HG02981 (cell line): ENCODE data around the gene ACTL6B.
A peak's percentile ranks its signal among the peaks of the same experiment; 100 is the strongest.
"Not testable (repeated sequence)": the region's sequence is repeated elsewhere in the genome, so short reads cannot be mapped to it uniquely, and the experiment has no call there.

Source experiments
- ATAC-seq: cut with Tn5 transposase; IDR thresholded peaks from one replicate; pipeline ENCODE4 v1.9.1; 2021; ENCODE audit warnings: mild to moderate bottlenecking, moderate library complexity; ENCODE audit not compliant: unreplicated experiment

Gene ACTL6B

DNA sequence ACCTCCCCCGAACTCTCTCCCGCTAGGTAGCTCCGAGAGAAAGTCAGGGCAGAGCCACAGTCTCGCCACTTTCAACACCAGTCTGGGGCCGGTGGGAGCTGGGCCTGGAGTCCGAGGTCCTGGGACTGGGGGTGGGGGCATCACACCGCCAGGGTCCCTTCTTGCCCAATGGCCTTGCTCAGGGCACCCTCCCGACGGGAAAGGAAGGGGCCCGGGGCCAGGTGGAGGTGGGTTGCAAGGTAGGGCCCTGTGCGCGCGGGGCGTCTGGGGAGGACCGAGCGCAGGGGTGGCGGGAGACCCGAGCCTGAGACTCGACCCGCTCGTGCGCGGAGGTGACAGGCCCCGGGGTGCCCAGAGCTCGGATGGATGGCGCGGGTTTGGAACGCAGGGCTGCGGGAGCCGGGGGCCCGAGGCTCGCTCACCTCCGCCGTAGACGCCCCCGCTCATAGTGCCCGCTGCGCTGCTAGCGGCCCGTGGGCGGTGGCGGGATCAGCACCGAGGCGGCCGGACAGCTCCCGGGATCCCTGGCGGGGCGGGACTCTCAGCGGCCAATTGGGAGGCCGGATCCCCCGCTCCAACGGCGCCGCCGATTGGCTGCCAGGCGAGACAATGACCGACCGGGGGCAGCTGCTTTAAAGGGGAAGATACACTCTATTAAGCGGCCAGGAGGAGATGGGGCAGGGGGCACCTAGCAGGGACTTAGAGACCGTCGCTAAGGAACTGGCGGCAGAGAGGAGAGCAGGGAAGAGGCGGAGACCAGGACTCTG is at the start of gene ACTL6B:
TSS of gene ACTL6B (minus strand) at position 541 of the 767 bp plus-strand sequence. CDS start at position 447, 94 bp downstream.
- ATAC-seq: no peak

DNA sequence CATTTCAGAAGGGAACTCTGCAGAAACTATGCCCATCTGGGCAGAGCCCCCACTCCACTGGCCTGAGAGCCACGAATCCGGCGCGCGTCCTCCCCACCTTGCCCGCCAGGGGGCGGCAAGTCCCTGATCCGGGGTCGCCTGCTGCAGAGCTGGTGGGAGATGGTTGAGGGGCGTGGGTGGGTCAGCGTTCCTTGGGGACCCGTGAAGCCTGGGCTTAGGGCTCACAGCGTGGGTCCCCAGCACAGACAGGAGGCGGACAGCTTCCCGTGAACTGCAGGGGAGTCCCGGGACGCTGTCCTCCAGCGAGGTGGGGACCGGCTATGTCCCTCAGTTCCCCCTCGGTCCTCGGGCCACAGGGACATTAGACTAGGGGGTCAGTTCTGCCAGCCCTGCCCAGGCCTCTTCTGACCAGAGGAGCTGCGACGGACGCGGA is 49.1 kb upstream of the ACTL6B start:
- peak; percentile 55 for ATAC-seq

DNA sequence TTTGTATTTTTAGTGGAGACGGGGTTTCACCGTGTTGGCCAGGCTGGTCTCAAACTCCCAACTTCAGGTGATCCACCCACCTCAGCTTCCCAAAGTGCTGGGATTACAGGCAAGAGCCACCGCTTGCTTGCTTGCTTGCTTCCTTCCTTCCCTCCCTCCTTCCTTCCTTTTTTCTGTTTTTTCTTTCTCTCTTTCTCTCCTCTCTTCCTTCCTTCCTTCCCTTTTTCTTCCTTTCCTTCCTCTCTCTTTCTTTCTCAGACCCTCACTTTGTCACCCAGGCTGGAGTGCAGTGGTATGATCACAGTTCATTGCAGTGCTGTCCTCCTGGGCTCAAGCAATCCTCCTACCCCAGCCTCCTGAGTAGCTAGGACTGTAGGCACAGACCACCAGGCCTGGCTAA is 44.8 kb upstream of the ACTL6B start:
- not testable (repeated sequence) for ATAC-seq

DNA sequence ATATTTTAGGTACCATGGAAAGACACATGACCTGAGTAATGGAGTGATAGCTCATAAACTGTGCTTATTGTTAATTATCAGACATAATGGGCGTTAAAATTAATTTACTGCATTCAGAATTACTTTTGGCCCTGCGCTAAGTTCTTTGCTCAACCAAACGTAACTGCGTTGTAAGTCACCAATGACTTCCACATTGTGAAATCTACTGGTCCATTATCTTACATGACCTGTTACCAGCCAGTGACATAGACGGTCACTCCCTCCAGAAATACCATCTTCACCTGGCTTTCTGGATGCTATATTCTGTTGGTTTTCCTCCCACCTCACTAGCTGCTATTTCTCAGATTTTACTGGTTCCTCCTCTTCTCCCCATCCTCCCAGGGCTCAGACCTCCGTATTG is 42.8 kb upstream of the ACTL6B start:
- no peak for ATAC-seq

DNA sequence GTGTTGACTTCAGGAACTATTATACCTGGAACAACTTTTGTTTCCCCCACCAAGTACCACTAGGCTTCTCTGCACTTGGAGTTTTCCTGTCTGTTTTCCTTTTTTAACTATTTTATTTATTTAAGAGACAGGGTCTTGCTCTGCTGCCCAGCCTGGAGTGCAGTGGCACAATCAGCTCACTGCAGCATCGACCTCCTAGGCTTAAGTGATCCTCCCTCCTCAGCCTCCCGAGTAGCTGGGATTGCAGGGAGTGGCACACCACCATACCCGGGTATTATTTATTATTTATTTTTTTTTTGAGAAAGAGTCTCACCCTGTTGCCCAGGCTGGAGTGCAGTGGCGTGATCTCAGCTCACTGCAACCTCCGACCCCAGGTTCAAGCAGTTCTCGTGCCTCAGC is 39.9 kb upstream of the ACTL6B start:
- ATAC-seq: no peak

DNA sequence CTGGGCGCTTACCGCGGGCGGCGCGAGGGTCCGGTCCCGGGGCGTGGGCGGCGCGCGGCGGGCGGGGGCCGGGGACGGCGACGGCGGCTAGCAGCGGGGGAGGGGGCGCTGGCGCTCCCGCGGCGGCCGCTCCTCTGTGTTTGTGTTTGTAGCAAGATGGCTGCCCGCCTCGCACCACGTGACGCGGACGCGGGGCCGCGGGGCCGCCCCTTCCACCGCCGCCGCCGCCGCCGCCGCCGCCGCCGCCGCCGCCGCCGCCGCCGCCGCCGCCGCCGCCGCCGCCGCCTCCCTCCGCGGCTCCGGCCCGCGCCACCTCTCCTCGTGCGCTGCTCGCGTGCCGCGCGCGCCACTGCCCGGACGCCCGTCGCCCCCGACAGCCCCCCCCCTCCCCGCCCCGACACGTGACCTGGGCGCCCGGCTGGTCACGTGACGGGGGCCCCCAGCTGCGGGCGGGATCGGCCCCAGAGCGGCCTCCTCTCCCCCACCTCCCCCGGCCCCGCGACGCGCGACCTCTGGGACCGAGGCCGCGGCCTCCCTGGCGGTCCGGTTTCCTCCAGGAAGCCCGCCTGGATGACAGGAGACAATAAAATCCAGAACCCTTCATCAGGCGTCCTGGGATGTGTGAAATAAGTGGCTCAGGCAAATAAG is 38.0 kb upstream of the ACTL6B start, which contains the start of gene GIGYF1:
TSS of gene GIGYF1 (minus strand) at position 153 of the 648 bp plus-strand sequence. CDS start 6,012 bp downstream, outside the sequence.
- peak; percentile 43 for ATAC-seq

DNA sequence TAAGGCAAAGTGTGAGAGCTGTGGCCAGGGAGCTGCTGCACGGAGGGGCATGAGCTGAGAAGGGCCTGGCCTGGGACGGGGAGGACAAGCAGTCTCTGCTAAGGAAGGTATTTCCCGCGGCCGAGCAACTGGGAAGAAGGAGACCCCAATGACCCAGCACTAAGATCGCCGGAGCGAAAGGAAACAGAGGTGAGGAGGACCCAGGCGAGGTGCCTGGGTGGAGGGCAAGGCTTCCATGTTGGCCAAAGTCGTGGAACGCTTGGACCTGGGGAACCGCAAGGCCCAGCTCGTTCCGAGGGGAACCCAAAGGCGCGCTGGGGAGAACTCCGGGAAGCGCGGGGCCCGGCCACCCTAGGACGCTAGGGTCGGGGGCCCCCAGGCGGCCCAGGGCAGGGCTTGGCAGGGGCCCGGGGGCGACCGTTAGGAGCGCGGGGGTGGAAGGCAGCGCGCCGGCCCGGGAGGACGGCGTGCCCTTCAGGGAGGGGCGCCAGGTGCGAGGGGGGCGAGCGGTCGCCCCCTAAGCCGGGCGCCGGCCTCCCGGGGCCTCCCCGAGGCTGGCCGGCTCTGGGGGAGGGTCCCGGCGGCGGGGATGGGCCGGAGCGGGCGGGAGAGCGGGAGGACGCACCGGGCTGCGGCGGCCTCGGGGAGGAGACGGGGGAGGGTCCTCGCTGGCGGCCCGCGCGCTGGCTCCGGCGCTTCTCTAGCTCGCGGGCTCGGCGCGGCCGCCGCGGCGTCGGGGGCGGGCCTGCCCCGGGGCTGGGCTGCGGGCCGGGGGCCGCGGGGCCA is 37.3 kb upstream of the ACTL6B start:
- peak; percentile 20 for ATAC-seq

DNA sequence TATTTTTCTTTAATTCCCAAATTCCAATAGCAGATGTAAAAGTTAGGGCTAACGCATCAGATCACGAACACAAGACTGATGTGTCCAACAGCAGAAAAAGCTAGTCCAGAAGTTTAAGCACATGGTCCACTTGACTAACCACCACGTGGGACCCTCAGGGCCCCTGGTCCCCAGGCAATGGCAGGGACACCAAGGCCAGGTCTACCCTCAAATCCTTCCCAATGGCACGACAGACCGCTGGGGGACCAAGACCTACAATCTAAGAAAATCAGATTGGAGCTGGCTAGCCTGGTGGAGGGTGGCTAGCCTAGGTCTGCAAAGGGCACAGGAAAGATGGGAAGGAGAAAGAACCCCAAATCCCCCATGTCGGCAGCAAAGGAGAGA is 36.3 kb upstream of the ACTL6B start:
- no peak for ATAC-seq

DNA sequence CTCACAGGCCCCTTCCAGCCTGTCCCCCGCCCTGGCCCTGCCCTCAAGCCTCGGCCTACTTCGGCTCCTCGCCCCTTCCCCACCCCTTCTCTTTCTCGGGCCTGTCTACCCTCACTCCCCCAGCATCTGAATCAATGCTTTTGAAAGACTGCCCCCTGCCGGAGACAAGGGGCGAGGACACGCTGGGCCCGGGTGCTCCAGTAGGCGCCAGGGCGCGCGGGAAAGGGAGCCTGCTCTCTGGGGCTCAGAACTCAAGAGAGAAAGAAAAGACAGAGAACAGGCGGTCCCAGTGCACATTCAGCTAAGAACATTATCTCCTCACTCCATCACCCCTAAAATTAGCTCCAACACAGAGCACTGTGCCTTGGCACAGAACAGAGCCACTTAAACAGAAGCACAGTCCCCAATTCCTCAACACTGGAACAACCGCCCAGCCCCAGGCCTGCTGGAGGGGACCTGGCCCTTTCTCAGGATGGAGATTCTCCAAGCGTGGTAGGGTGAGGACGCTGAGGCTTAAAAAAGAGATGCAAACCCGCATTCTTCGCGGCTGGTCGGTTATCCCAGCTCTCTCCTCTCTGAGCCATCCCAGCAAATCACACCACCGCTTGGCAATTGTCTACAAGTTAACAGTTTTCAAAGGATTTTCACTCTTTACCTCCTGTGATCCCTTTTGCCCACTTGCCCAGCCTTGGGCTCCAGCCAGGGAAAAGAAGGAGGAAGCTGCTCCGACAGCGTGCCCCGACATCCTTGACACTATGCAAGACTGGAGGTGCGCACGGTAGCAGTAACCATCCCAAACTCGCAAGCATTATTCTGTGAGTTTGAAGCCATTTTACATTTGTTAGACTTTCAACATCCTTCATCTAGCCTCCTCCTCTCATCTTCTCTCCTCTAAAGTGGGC is 35.7 kb upstream of the ACTL6B start:
- ATAC-seq: no peak

DNA sequence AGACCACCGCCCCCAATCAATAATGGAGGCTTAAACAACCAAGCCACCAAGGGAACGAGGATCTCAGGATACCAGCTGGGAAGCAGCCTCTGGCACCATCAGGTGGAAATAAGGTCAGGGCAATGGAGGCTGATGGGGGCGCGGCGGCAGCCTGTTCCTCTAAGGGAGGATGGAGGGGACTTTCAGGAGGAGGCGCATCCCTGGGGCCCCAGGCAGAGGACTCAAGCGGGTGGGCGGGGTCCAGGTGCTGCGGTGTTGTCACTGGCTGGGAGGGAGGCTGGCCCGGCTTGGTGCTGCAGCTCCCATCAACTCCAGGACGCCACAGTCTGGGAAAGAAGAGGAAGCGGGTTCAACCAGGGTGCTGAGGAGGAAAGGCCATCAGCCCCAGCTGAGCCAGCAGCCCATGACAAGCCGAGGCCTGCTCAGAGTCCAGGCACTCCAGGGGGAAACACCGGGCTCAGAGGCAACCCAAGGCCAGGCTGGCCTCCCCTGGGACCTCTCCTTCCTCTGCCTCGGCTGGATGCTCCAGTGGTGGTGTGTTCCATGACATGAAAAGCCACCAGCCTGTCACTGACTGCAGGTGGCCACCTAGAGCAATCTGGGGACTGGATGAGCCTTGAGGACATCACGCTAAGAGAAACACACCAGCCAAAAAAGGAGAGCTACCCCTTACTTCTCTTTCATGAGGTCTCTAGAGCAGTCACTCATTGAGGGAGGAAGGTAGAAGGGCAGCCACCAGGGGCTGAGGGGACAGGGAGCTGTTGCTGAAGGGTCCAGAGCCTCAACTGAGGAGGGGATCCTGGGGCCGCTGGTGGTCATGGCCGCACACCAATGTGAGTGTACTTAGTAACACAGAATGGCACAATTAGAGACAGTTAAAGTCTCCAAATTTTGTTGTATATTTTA is 33.2 kb upstream of the ACTL6B start:
- no peak for ATAC-seq

DNA sequence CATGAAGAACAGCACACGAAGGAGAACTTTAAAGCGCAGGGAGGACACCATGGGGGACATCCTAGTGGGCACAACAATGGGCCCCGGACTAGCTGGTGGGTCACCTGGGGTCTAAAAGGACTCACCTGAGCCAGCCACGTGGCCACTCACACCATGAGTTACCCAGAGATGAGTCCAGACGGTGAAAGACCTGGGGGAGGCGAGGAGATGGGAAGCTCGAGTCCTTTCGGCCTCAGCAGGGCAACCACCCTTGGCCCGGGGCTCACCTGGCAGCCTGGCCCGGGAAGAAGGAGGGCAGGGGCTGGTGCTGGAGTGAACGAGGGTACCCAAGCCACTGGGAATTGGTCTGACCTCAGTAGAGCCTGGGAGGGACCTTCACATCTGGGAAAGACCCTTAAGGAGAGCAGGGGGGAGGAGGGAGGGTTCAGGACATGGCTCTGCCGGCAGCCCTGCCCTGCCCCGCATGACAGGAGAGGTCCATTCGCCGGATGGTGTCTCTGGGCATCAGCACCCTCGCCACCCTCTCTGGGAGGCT is 32.1 kb upstream of the ACTL6B start:
- no peak for ATAC-seq

DNA sequence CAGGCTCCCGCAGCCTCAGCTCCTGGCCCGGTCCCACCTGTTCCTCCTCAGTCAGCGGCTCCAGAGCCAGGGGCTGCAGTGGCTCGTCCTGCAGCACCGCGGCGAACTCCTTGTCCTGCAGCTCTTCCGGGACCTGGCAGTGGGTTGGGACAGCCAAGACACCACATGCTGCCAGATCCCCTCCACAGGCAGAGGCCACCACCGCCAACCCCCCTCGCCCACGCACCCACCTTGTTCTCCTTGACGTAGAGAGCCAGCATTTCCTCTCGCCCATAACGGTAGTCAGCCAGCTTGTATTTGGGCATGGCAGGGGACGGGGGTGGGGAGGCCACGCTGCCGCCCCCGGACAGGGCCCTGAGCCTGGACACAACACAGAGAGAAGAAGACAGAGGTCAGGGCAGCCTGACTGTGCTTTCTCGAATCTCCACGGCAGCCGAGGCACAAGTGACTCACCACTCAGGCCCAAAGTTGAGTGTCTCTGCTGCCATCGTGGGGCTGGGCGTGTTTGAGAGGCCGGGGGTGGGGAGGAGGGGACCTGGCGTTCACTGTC is 31.6 kb upstream of the ACTL6B start:
- ATAC-seq: no peak

DNA sequence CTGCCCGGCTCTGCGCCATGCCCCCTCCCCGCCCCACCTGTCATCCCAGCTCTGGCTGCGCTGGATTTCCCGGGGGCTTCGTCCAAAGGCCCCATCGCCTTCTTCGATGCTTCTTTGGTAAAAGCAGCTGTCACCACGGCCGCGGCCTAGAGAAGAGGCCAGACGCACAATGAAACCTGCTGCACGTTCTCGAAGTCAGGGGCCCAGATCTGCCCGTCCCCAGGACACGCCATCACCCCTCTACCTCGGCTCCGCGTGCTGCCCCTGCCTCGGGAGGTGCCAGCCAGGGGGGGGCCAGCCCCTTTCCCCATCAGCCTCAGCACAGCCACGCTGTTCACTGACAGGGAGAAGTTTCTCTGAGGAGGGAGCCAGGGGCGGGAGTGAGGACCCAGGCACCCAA is 31.0 kb upstream of the ACTL6B start:
- ATAC-seq: no peak

DNA sequence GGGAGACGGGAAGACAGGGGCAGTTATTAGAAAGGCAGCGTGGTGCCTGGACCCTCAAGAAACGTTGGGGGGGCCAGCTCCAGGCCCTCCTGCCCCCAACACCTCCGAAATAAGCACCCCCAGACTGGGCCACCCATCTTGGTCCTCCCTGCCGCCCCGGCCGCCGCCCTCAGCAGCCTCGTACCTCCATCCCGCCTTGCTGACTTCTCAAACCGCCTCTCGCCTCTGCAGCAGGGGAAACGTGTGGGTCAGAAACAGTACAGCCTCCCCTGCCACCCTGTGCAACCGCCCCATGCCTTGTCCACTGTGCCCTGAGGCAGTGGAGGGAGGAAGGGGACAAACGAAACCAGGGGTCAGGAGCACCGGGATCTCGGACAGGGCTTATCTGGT is 30.6 kb upstream of the ACTL6B start:
- ATAC-seq: no peak

DNA sequence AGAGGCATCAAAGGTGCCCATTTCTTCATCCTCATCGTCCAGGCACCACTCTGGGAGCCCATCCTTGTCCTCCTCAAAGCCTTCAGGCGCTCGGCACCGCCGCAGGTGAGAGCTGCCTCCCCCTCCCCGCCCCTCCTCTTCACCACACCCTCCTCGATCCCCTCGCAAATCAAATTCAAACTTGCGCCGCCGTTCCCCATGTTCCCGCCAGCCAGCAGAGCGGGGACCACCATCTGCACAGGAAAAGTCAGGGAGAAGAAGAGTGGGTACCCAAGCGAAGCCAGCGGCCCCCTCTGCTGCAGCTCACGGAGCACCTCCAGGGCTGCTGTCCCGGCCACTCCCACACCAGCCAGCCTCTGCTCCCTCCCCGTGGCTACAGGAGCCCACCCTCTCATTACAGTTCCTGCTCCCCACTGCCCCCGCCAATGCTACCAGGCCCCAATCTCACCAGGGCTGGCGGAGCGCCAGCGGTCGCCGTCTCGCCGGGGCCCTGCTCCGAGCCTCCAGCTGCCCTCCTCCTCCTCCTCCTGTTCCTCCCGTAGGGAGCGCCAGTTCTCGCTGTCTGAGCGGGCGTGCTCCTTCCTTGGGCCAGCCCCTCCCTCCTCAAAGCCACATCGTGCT is 30.1 kb upstream of the ACTL6B start:
- ATAC-seq: no peak

DNA sequence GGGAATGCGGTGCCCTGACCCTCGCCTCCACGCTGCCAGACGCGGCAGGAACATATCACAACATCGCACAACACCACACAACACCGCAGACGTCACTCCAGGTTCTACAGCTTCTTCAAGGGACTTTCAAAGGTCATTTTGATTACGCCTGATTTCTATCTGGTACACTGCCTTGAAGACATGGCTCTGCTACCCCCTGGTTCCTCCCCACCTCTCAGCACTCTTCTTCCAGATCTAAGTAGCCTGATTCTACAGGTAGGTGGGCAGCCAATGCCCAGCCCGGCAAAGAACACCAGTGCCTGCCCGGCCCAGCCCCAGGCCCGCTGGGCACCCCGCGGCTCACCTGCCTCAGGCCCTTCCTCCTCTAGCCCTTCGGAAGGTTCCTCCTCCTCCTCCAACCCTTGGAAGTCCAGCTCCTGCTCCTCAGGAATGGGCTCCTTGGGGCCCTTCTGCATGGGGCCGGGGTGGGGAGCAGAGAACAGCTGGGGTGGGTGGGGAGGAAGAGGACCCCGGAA is 29.4 kb upstream of the ACTL6B start:
- no peak for ATAC-seq

DNA sequence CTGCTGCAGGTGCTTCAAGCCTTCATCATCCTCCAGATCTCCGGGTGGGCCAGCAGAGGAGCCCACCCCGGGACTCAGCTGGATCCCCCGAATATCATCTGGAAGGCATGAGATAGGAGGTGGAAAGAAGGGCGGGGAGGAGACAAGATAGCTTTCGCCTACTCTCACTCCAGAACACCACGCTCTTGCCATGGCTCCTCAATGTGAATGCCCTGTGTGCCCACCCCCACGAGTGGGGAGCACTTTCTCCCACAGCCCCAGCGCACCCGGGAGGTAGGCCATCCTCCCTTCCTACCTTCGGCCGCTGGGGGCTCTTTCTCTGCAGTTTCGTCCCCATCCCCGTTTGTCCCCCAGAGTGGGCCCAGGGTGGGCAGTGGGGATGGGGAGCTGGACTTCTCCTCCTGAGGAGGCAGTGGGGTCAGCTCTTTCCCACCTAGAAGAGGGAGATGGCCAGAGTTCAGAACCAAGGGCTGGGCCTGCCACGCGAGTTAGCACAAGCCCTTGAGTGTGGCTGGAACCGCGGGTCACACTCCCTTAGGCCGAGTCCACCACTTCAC is 28.9 kb upstream of the ACTL6B start:
- ATAC-seq: no peak

DNA sequence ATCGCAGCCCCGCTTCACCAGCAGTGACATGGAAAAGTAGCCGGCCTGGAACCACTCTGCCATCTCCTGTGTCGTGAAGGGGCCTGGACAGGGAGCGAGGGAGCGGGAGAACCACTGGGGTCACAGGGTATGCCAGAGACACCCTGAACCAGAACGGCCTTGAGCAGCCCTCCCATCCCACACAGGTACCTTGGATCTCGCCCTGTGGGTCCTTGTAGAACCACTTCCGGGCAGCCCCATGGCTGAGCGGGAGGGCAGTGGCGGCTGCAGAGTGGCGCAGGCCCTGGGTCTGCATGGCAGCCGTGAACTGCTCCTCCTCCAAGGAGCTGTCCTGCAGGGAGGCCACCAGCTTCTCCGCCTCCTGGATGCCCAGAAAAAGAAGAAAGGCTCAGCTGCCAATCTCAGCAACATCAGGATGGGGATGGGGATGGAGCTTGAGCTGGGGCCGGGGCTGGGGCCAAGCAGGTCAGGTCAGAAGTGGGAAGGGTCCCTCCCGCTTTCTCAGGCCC is 28.3 kb upstream of the ACTL6B start:
- no peak for ATAC-seq
